HEK293 (cell line): Measurements from ENCODE around the gene SRCIN1.

Experiments
- ZNF830 ChIP-seq: fragments of 450-650 bp; IDR thresholded peaks from 2 replicates; pipeline ENCODE4 v1.5.0; 2018; ENCODE audit warnings: missing biosample characterization, missing genetic modification characterization, low read depth, mild to moderate bottlenecking, moderate library complexity
- TF ChIP-seq, protein P1 (sequence below): fragments of 450-650 bp; formaldehyde crosslinking; IDR thresholded peaks from 2 replicates; pipeline ENCODE4 v1.5.1; 2016; ENCODE audit warnings: missing biosample characterization, missing genetic modification characterization

DNA sequence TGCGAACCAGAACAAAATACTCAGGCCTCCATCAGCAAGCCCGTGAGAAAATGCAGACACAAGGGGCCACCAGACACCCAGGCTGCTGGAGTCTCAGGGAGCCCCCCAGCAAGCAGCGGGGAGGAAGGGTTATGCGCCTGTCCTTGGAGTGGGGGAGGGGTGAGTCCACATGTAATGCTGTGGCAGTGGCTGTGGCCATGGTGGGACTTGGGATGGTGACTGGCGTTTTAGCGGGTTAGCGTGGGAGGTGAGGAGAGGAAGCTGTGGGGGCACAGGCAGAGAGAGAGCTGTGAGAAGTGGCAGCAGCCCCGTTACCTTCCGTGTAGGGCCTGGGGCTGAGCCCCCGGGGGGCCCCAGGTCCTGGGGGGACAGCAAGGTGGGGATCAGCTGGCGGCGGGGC lies 58.3 kb downstream of the SRCIN1 start:
- TF ChIP-seq, protein P1, sequence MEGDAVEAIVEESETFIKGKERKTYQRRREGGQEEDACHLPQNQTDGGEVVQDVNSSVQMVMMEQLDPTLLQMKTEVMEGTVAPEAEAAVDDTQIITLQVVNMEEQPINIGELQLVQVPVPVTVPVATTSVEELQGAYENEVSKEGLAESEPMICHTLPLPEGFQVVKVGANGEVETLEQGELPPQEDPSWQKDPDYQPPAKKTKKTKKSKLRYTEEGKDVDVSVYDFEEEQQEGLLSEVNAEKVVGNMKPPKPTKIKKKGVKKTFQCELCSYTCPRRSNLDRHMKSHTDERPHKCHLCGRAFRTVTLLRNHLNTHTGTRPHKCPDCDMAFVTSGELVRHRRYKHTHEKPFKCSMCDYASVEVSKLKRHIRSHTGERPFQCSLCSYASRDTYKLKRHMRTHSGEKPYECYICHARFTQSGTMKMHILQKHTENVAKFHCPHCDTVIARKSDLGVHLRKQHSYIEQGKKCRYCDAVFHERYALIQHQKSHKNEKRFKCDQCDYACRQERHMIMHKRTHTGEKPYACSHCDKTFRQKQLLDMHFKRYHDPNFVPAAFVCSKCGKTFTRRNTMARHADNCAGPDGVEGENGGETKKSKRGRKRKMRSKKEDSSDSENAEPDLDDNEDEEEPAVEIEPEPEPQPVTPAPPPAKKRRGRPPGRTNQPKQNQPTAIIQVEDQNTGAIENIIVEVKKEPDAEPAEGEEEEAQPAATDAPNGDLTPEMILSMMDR (tag by site-specific recombination), result no peak
- no peak for TF ChIP-seq ZNF830
